Measurements from ENCODE around the gene ZNF792.
"Not testable (repeated sequence)": the region's sequence is repeated elsewhere in the genome, so short reads cannot be mapped to it uniquely, and the experiment has no call there.

ZNF792 gene

DNA sequence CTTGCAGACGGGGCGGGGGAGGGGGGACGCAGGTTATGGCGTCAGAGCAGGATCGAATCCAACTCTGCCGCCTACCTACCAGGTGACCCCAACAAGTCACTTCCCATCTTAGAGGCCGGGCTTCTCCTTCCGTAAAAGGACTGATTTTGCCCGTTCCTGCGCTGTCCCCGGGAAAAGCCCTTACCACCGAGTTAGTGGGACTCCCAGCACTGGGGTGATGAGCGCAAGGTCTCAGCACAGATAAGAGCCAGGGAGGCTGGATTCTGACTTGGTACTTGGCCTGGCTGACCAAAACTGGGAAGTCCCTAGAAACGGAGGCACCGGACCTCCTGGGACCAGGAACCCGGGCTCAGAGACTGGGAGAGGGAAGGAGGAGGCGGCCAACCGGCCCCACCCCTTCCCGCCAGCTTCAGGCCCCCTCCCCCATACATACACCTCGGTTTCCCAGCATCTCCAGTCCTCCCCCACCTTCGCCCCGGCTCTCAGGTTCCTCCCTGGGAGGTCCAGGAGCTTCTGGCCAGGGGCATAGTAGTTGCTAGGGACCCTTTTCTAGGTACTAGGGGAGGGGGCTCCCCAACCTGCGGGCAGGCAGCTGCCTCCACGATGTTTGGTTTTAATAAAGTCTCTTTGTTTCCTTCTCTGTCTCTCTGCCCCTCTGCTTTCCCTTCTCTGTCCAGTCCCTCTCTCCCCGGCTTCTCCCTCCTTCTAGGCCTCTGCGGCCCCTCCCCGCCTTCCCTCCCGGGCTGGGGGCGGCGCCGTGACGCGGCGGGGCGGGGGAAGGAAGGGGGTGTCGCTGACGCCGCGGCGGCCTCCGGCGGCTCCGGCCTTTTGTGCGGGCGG lies 35.7 kb upstream of the ZNF792 start, which contains the start of gene GRAMD1A:
Gene GRAMD1A, plus strand, starts transcription at position 826 of the 840 bp plus-strand sequence. CDS start 156 bp downstream, outside the sequence.
- TF ChIP-seq EZH2phosphoT487 (IDR thresholded peaks at IDR 0.05; ENCODE audit: low read depth) (no peak), CTCF (IDR thresholded peaks at IDR 0.05; ENCODE audit: low read depth, low read length) (no peak)
- Histone ChIP-seq H3K4me1 (ENCODE audit: low read length) (peaks cover 17% of the 10 kb centered on the region; the same call in 1 of the 2 replicates), H3K79me2 (ENCODE audit: low read length) (peaks cover 51% of the 10 kb centered on the region), H3K36me3 (replicated peaks; ENCODE audit: low read depth, low read length) (peaks cover 14% of the 10 kb centered on the region), H3K27ac (ENCODE audit: low read length) (peak within 1 kb of the TSS; percentile 67), H2AFZ (ENCODE audit: low read depth, low read length) (peak within 1 kb of the TSS; percentile 80), H3K9me3 (ENCODE audit: insufficient read depth, low read length) (no peaks in the 10 kb centered on the region), H3K4me2 (ENCODE audit: low read length) (peak within 1 kb of the TSS; percentile 77), H3K27me3 (ENCODE audit: low read depth, low read length) (no peaks in the 10 kb centered on the region), H4K20me1 (ENCODE audit: insufficient read depth, low read length) (peaks cover 28% of the 10 kb centered on the region), H3K9ac (ENCODE audit: low read length) (peak within 1 kb of the TSS; percentile 93), H3K4me3 (ENCODE audit: low read length) (peak within 1 kb of the TSS; percentile 96)

GRCh38 chr19:34998777-34999497 lies 34.9 kb upstream of the ZNF792 start:
- H3K4me2 ChIP-seq (ENCODE audit: low read length) = peak overlapping the region; percentile 77
- no peaks in the 10 kb centered on the region for H3K27me3 ChIP-seq (ENCODE audit: low read depth, low read length)
- TF ChIP-seq EZH2phosphoT487 (IDR thresholded peaks at IDR 0.05; ENCODE audit: low read depth) (no peak), CTCF (IDR thresholded peaks at IDR 0.05; ENCODE audit: low read depth, low read length) (no peak)
- H3K36me3 ChIP-seq (replicated peaks; ENCODE audit: low read depth, low read length) = peaks cover 14% of the 10 kb centered on the region
- peaks cover 20% of the 10 kb centered on the region; the same call in 1 of the 2 replicates for H4K20me1 ChIP-seq (ENCODE audit: insufficient read depth, low read length)
- H3K27ac ChIP-seq (ENCODE audit: low read length) = no peak overlapping the region
- H3K4me3 ChIP-seq (ENCODE audit: low read length) = peak overlapping the region; percentile 96
- peak overlapping the region; percentile 93 for H3K9ac ChIP-seq (ENCODE audit: low read length)
- H3K4me1 ChIP-seq (ENCODE audit: low read length) = peaks cover 17% of the 10 kb centered on the region; the same call in 1 of the 2 replicates
- H3K79me2 ChIP-seq (ENCODE audit: low read length) = peaks cover 43% of the 10 kb centered on the region
- 0 out of 2 replicates have a peak overlapping the region, but pooled peaks have one; percentile 80 for H2AFZ ChIP-seq (ENCODE audit: low read depth, low read length)
- H3K9me3 ChIP-seq (ENCODE audit: insufficient read depth, low read length) = no peaks in the 10 kb centered on the region

DNA sequence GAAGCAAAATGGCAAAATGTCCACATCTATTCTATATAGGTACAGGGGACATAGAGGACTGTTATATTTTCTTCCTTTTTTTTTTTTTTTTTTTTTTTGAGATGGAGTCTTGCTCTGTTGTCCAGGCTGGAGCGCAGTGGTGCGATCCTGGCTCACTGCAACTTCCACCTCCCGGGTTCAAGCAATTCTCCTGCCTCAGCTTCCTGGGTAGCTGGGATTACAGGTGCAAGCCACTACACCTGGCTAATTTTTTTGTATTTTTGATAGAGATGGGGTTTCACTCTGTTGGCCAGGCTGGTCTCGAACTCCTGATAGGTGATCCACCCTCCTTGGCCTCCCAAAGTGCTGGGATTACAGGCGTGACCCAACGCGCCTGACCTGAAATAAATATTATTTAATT lies 34.2 kb upstream of the ZNF792 start:
- Histone ChIP-seq H4K20me1 (ENCODE audit: insufficient read depth, low read length) (peaks cover 13% of the 10 kb centered on the region; the same call in 1 of the 2 replicates), H3K79me2 (ENCODE audit: low read length) (peaks cover 36% of the 10 kb centered on the region), H3K36me3 (replicated peaks; ENCODE audit: low read depth, low read length) (peaks cover 12% of the 10 kb centered on the region), H3K4me1 (ENCODE audit: low read length) (peaks cover 17% of the 10 kb centered on the region; the same call in 1 of the 2 replicates)
- not testable (repeated sequence) for H3K4me3 ChIP-seq (ENCODE audit: low read length); H2AFZ ChIP-seq (ENCODE audit: low read depth, low read length); H3K27ac ChIP-seq (ENCODE audit: low read length); H3K27me3 ChIP-seq (ENCODE audit: low read depth, low read length); H3K9ac ChIP-seq (ENCODE audit: low read length); H3K9me3 ChIP-seq (ENCODE audit: insufficient read depth, low read length); H3K4me2 ChIP-seq (ENCODE audit: low read length)

- TF ChIP-seq EZH2phosphoT487 (IDR thresholded peaks at IDR 0.05; ENCODE audit: low read depth) = no peak
- no peak for TF ChIP-seq CTCF (IDR thresholded peaks at IDR 0.05; ENCODE audit: low read depth, low read length)
- H3K9ac ChIP-seq (ENCODE audit: low read length) = no peak overlapping the region
- H4K20me1 ChIP-seq (ENCODE audit: insufficient read depth, low read length) = peaks cover 5% of the 10 kb centered on the region; the same call in 1 of the 2 replicates
- no peak overlapping the region for H2AFZ ChIP-seq (ENCODE audit: low read depth, low read length)
- no peaks in the 10 kb centered on the region for H3K9me3 ChIP-seq (ENCODE audit: insufficient read depth, low read length)
- H3K27me3 ChIP-seq (ENCODE audit: low read depth, low read length) = peaks cover 5% of the 10 kb centered on the region; the same call in 1 of the 2 replicates
- H3K4me3 ChIP-seq (ENCODE audit: low read length) = no peak overlapping the region
- H3K4me1 ChIP-seq (ENCODE audit: low read length) = peaks cover 17% of the 10 kb centered on the region; the same call in 1 of the 2 replicates
- H3K4me2 ChIP-seq (ENCODE audit: low read length) = no peak overlapping the region
- H3K27ac ChIP-seq (ENCODE audit: low read length) = no peak overlapping the region
- H3K79me2 ChIP-seq (ENCODE audit: low read length) = peaks cover 25% of the 10 kb centered on the region
- H3K36me3 ChIP-seq (replicated peaks; ENCODE audit: low read depth, low read length) = peaks cover 4% of the 10 kb centered on the region
Measured at GRCh38 chr19:34997071-34997617, 33.1 kb upstream of the ZNF792 start.

All from OCI-LY3 (cell line).